Measurements from ENCODE around the gene UNKL.

UNKL gene

DNA sequence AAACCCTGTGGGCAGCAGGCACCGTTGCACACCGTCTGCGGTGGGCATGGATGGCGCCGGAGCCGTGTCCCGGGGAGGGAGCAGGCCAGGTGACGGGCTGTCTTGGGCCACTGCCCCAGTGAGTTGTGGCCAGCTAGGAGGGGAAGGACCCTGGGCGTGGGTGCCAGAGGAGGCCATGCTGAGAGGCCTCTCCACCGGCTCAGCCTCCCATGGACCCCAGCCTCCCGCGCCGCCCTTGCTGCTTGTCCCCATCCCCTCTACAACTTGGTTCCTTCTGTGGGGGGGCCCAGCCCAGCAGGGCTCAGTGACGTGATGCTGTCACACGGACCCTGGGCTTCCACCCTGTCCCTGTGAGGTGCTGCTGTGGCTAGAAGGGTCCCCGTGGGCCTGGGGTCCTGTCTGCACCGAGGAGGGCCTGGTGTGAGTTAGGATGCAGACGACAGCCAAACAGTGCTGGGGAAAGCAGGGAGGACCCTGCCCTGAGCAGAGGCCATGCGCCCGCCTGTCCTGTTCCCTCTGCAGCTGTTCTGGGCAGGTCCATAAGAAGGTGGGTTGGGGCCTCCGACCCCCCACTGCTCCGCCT lies 93.8 kb downstream of the UNKL start:
- no peak for DNase-seq

DNA sequence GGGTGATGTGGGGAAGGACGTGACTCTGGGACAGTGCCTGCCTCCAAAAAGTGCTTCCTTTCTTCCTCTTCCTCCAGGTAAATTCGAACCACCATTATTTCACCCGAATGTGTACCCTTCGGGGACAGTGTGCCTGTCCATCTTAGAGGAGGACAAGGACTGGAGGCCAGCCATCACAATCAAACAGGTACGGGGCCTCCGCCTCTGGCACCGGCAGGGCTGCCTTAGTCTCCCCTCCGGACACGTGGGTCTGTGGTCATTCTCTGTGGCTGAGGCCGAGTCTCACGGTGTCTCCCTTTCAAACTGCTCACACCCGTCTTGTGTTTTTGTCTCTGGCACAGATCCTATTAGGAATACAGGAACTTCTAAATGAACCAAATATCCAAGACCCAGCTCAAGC lies 94.4 kb downstream of the UNKL start:
- DNase-seq: no peak

DNA sequence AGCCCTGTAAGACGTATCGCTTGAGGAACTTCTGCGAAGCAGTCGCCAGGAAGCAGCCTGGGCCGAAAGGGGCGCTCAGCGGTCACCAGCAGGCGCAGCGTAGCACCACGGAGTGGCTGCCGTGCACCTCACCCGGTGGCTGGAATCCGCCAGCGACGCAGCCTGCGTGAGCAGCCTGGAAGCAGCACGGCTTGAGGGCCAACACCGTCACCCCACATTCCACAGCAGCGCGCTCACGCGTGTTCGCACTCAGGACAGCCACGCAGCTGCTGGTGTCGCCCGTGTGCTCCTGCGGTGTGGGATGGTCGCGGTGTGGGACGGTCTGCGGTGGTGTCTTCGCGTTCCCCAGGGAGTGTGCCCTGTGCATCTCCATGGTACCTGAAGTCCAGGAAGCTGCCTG lies 95.5 kb downstream of the UNKL start:
- no peak for DNase-seq

GRCh38 chr16:1318268-1318545 lies 96.3 kb downstream of the UNKL start:
- DNase-seq: no peak

DNA sequence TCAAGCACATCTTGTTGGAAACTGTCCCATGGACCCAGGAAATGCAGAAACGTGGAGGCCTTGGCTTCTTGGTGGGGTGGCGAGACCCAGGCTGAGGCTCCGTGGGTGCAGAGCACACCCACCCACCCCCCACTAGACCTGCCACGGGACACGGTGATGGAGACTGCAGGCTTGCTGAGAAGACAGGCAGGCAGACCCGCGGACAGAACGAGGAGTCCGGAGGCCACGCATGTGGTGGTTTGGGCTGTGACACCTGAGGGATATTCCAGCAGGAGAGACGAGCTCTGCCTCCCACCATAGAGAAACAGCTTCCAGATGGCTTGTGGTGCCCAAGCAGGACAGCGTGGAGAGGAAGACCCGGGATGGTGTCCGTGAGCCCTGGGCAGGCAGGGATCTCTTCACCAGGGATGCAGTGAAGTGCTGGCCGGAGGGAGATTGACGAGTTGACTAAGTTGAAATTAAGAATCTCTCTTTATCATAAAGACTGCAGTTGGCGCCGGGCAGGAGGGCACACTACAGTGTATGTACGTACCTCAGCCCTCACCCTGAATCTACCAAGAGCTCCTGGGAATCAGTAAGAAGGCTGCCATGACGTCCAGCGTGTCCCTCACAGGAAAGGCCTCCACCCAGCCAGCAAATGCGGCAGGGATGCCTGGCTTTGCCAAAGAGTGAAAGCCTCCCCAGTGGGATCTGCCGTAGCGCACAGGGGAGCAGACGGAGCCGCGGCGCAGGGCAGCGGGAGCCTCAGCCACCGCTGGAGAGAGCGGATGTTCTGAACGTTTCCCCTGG lies 96.8 kb downstream of the UNKL start:
- DNase-seq: no peak

DNA sequence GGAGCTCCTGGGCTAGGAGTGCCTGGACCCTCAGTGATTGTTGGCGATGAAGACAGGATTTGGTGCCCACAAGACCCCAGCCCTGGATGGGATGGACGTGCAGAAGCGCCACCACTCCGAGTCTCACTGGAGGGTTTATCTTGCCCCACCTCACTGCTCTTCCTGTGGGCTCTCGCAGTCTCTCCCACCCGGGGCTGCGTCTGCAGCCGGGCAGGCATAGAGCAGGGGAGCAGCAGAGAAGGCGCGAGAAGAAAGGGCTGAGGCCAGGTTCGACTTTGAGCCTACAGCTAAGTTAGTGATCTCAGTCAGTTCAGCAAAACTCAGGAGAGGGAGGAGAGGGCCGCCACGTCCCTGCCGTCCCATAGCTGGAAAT lies 98.5 kb downstream of the UNKL start:
- no peak for DNase-seq

GRCh38 chr16:1315081-1316032 lies 99.1 kb downstream of the UNKL start:
- DNase-seq: no peak

DNA sequence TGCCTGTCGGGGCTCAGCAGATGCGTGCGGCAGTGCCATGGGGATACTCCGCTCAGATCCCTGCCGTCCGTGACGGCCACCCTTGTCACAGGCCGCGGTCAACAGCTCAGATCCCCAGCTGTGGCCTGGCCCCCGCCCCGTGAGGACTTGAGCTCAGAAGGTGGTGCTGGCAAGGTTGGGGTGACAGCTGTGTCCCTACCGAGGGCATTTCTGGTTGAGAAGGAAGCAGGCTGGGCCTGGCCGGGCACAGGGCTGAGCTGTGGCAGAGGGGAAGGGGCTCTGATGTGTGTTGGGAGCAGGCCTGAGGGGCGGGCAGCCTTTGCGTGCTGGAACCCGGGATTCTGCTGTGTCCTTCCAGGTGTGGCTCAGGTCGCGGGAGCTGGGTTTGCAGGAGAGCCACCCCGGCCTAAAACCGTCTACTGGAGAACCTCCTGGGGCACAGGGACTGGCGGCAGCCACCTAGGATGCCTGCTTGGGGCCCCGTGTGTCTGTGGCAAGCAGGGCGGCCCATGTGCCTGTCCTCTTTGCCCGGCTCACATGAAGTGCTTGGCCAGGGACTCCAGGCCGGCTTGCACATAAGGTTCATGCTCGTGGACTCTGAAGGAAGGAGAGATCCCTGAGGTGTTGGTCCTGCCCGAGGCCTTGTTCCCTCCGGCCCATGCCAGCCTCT lies 100.0 kb downstream of the UNKL start:
- no peak for DNase-seq

GRCh38 chr16:1313721-1314369 lies 100.7 kb downstream of the UNKL start:
- no peak for DNase-seq
